HG03460 (cell line): ENCODE data around the gene VPS13A.
"Not testable (repeated sequence)": the region's sequence is repeated elsewhere in the genome, so short reads cannot be mapped to it uniquely, and the experiment has no call there.

Experiments
- ATAC-seq: cut with Tn5 transposase; IDR thresholded peaks from one replicate; pipeline ENCODE4 v1.9.1; 2021; ENCODE audit not compliant: unreplicated experiment

Gene VPS13A

GRCh38 chr9:77180056-77180455 lies 2.7 kb downstream of the VPS13A start:
- no peak for ATAC-seq

GRCh38 chr9:77183581-77183980 lies 6.2 kb downstream of the VPS13A start:
- ATAC-seq: no peak

GRCh38 chr9:77188242-77188641 lies 10.9 kb downstream of the VPS13A start:
- ATAC-seq: no peak

- ATAC-seq: no peak
Measured at GRCh38 chr9:77194423-77194822, 17.1 kb downstream of the VPS13A start.

- ATAC-seq: no peak
Measured at GRCh38 chr9:77210116-77210515, 32.8 kb downstream of the VPS13A start.

GRCh38 chr9:77211561-77211960 lies 34.2 kb downstream of the VPS13A start:
- no peak for ATAC-seq

- ATAC-seq: no peak
Measured at GRCh38 chr9:77212801-77213200, 35.5 kb downstream of the VPS13A start.

- ATAC-seq: no peak
Measured at GRCh38 chr9:77215874-77216273, 38.5 kb downstream of the VPS13A start.

- ATAC-seq: no peak
Measured at GRCh38 chr9:77218612-77219011, 41.3 kb downstream of the VPS13A start.

GRCh38 chr9:77221431-77221830 lies 44.1 kb downstream of the VPS13A start:
- ATAC-seq: no peak

GRCh38 chr9:77224746-77225312 lies 47.5 kb downstream of the VPS13A start:
- no peak for ATAC-seq

GRCh38 chr9:77236693-77237092 lies 59.4 kb downstream of the VPS13A start:
- no peak for ATAC-seq

GRCh38 chr9:77237896-77238295 lies 60.6 kb downstream of the VPS13A start:
- no peak for ATAC-seq

- no peak for ATAC-seq
Measured at GRCh38 chr9:77251050-77251449, 73.7 kb downstream of the VPS13A start.

- ATAC-seq: no peak
Measured at GRCh38 chr9:77257275-77257674, 79.9 kb downstream of the VPS13A start.

GRCh38 chr9:77261605-77262004 lies 84.3 kb downstream of the VPS13A start:
- ATAC-seq: no peak

- not testable (repeated sequence) for ATAC-seq
Measured at GRCh38 chr9:77267762-77268161, 90.4 kb downstream of the VPS13A start.

GRCh38 chr9:77271023-77271690 lies 93.8 kb downstream of the VPS13A start:
- no peak for ATAC-seq

GRCh38 chr9:77276799-77277198 lies 99.5 kb downstream of the VPS13A start:
- ATAC-seq: no peak

- no peak for ATAC-seq
Measured at GRCh38 chr9:77277719-77278118, 100.4 kb downstream of the VPS13A start.

- no peak for ATAC-seq
Measured at GRCh38 chr9:77283991-77284390, 106.7 kb downstream of the VPS13A start.

- no peak for ATAC-seq
Measured at GRCh38 chr9:77284616-77285015, 107.3 kb downstream of the VPS13A start.

GRCh38 chr9:77290373-77290772 lies 113.0 kb downstream of the VPS13A start:
- no peak for ATAC-seq
